Measurements from ENCODE around the gene SHCBP1L.

Gene SHCBP1L

GRCh38 chr1:182905321-182905720 lies 47.6 kb downstream of the SHCBP1L start:
- no peak for TF ChIP-seq CTCF (IDR thresholded peaks at IDR 0.05)

- TF ChIP-seq CTCF (IDR thresholded peaks at IDR 0.05) = no peak
Observed at GRCh38 chr1:182897696-182898095, 55.3 kb downstream of the SHCBP1L start.

- TF ChIP-seq CTCF (IDR thresholded peaks at IDR 0.05) = no peak
Observed at GRCh38 chr1:182890927-182891610, 61.9 kb downstream of the SHCBP1L start.

- no peak for TF ChIP-seq CTCF (IDR thresholded peaks at IDR 0.05)
Observed at GRCh38 chr1:182889997-182890396, 63.0 kb downstream of the SHCBP1L start.

GRCh38 chr1:182888736-182889531 lies 64.0 kb downstream of the SHCBP1L start:
- TF ChIP-seq CTCF (IDR thresholded peaks at IDR 0.05) = no peak

GRCh38 chr1:182886985-182887384 lies 66.0 kb downstream of the SHCBP1L start:
- no peak for TF ChIP-seq CTCF (IDR thresholded peaks at IDR 0.05)

GRCh38 chr1:182885591-182885990 lies 67.4 kb downstream of the SHCBP1L start:
- no peak for TF ChIP-seq CTCF (IDR thresholded peaks at IDR 0.05)
